ENCODE results near the gene RNF212.

RNF212 gene

DNA sequence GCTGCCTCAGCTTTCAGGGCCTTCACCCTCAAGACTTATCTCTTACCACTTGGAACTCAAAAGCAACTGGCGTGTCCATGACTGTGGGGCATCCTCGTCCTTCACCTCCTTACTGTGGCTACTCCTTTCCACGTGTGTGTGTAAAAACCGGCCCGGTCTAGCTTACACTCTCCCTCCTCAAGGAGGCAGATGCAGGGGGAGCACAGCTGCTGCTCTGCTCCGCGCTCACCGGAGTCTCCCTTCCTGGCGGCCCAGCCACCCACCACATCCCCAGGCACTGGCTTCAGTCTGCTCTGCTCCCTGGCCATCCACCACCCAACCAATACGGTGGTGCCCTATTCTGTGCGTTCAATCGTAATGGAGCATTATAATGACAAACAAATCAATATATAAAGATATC, 8.3 kb downstream of the RNF212 start:
- H3K4me1 ChIP-seq (ENCODE audit: control insufficient read depth, low read depth, low read length): no peaks in the 10 kb centered on the region
- no peak overlapping the region for H3K27ac ChIP-seq (ENCODE audit: low read depth, low read length)
- H4K5ac ChIP-seq (ENCODE audit: low read length): no peak overlapping the region
- H2BK5ac ChIP-seq (ENCODE audit: low read length): no peak overlapping the region
- WGBS (ENCODE audit: extremely low coverage, insufficient coverage, low lambda C conversion rate): no CpG with 5 or more reads among the region's 12 CpGs
- H3K36me3 ChIP-seq (ENCODE audit: control insufficient read depth, insufficient read depth, low read length): no peaks in the 10 kb centered on the region
- H3K23ac ChIP-seq (ENCODE audit: low read length): no peak overlapping the region
- H2BK15ac ChIP-seq (replicated peaks; ENCODE audit: low read depth): no peak overlapping the region
- no peaks in the 10 kb centered on the region for H3K79me2 ChIP-seq (ENCODE audit: control insufficient read depth, insufficient read depth, low read length)
- H3K79me1 ChIP-seq (ENCODE audit: low read length): no peaks in the 10 kb centered on the region
- DNase-seq: no peak
- no peak overlapping the region for H2AK5ac ChIP-seq (ENCODE audit: low read length)
- H4K8ac ChIP-seq (ENCODE audit: low read depth, low read length): no peak overlapping the region
- H3K4me3 ChIP-seq (ENCODE audit: low read length): no peak overlapping the region
- no peak overlapping the region for H3K56ac ChIP-seq (ENCODE audit: low read length)
- no peak overlapping the region for H3K4ac ChIP-seq (ENCODE audit: low read depth, low read length)
- no peaks in the 10 kb centered on the region for H3K27me3 ChIP-seq (ENCODE audit: insufficient read depth, low read length, poor library complexity)
- H2BK120ac ChIP-seq (ENCODE audit: low read depth, low read length): no peak overlapping the region
- H3K9ac ChIP-seq (ENCODE audit: low read length): no peak overlapping the region
- H3K18ac ChIP-seq (ENCODE audit: low read length): no peak overlapping the region
- H3K4me2 ChIP-seq (ENCODE audit: low read length): no peak overlapping the region

DNA sequence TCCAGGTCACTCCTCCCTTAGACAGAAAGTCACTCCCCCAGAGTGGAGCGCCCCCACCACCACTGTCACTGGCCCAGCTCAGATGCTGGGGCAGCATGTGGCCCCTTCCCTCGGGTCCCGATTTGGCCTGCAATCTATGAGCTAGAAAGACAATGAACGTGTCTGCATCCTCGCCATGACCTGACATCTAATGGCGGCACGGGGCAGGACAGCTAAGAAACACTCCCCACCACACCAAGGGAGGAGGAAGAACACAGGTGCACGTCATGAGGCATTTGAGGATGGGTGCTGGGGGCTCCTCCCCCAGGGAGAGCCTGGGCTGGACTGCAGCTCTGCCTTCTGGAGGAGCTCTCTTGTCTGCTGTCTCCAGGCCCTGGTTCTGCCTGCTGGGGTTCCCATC, 8.7 kb downstream of the RNF212 start:
- no peaks in the 10 kb centered on the region for H3K79me2 ChIP-seq (ENCODE audit: control insufficient read depth, insufficient read depth, low read length)
- H3K4me3 ChIP-seq (ENCODE audit: low read length): no peak overlapping the region
- H3K18ac ChIP-seq (ENCODE audit: low read length): no peak overlapping the region
- H4K5ac ChIP-seq (ENCODE audit: low read length): no peak overlapping the region
- H3K79me1 ChIP-seq (ENCODE audit: low read length): no peaks in the 10 kb centered on the region
- no peaks in the 10 kb centered on the region for H3K27me3 ChIP-seq (ENCODE audit: insufficient read depth, low read length, poor library complexity)
- no peaks in the 10 kb centered on the region for H3K4me1 ChIP-seq (ENCODE audit: control insufficient read depth, low read depth, low read length)
- no peak overlapping the region for H4K8ac ChIP-seq (ENCODE audit: low read depth, low read length)
- no peak overlapping the region for H3K56ac ChIP-seq (ENCODE audit: low read length)
- no peaks in the 10 kb centered on the region for H3K36me3 ChIP-seq (ENCODE audit: control insufficient read depth, insufficient read depth, low read length)
- H2BK15ac ChIP-seq (replicated peaks; ENCODE audit: low read depth): no peak overlapping the region
- no peak overlapping the region for H2BK5ac ChIP-seq (ENCODE audit: low read length)
- DNase-seq: no peak
- no CpG with 5 or more reads among the region's 8 CpGs for WGBS (ENCODE audit: extremely low coverage, insufficient coverage, low lambda C conversion rate)
- no peak overlapping the region for H2BK120ac ChIP-seq (ENCODE audit: low read depth, low read length)
- no peak overlapping the region for H3K4ac ChIP-seq (ENCODE audit: low read depth, low read length)
- H3K27ac ChIP-seq (ENCODE audit: low read depth, low read length): no peak overlapping the region
- H3K9ac ChIP-seq (ENCODE audit: low read length): no peak overlapping the region
- no peak overlapping the region for H3K4me2 ChIP-seq (ENCODE audit: low read length)
- no peak overlapping the region for H3K23ac ChIP-seq (ENCODE audit: low read length)
- no peak overlapping the region for H2AK5ac ChIP-seq (ENCODE audit: low read length)

DNA sequence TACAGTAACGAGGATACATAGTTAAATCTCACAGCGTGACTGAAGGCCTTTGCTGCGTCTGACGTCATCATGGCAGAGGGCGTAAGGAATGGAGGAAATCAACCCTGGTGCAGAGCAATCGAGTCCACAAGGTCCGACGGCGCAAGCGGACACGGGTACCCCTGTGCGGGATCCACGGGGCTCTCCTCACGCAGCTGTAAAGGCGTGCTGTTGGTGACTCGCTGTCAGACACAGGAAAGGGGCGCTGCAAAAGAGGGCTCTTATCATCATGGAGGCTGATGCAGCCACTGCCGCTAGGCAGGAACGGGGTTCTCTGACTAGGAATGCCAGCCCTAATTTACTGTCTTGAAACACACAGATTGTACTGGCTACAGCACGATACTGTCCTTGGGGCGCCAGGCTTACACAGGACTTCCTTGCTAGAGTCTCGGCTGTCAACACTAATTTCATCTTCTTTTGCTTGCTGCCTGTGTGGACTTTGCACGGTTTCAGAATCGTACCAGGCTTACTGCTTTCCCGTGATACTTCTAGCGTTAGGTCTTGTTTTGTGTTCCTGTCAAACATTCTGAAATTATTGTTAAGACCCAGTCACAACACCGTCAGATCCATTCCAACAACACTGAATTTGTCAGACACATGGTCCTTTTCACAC, 13.6 kb downstream of the RNF212 start:
- H4K8ac ChIP-seq (ENCODE audit: low read depth, low read length): no peak overlapping the region
- H3K79me2 ChIP-seq (ENCODE audit: control insufficient read depth, insufficient read depth, low read length): no peaks in the 10 kb centered on the region
- H3K18ac ChIP-seq (ENCODE audit: low read length): no peak overlapping the region
- no peak overlapping the region for H3K4ac ChIP-seq (ENCODE audit: low read depth, low read length)
- H3K36me3 ChIP-seq (ENCODE audit: control insufficient read depth, insufficient read depth, low read length): no peaks in the 10 kb centered on the region
- no peak overlapping the region for H4K5ac ChIP-seq (ENCODE audit: low read length)
- H3K4me1 ChIP-seq (ENCODE audit: control insufficient read depth, low read depth, low read length): no peaks in the 10 kb centered on the region
- no peaks in the 10 kb centered on the region for H3K27me3 ChIP-seq (ENCODE audit: insufficient read depth, low read length, poor library complexity)
- no peak for DNase-seq
- H3K79me1 ChIP-seq (ENCODE audit: low read length): no peaks in the 10 kb centered on the region
- no peak overlapping the region for H2AK5ac ChIP-seq (ENCODE audit: low read length)
- no peak overlapping the region for H3K23ac ChIP-seq (ENCODE audit: low read length)
- no peak overlapping the region for H3K4me3 ChIP-seq (ENCODE audit: low read length)
- WGBS (ENCODE audit: extremely low coverage, insufficient coverage, low lambda C conversion rate): no CpG with 5 or more reads among the region's 27 CpGs
- H3K4me2 ChIP-seq (ENCODE audit: low read length): no peak overlapping the region
- no peak overlapping the region for H2BK15ac ChIP-seq (replicated peaks; ENCODE audit: low read depth)
- H3K56ac ChIP-seq (ENCODE audit: low read length): no peak overlapping the region
- H2BK120ac ChIP-seq (ENCODE audit: low read depth, low read length): no peak overlapping the region
- no peak overlapping the region for H3K9ac ChIP-seq (ENCODE audit: low read length)
- no peak overlapping the region for H3K27ac ChIP-seq (ENCODE audit: low read depth, low read length)
- no peak overlapping the region for H2BK5ac ChIP-seq (ENCODE audit: low read length)

DNA sequence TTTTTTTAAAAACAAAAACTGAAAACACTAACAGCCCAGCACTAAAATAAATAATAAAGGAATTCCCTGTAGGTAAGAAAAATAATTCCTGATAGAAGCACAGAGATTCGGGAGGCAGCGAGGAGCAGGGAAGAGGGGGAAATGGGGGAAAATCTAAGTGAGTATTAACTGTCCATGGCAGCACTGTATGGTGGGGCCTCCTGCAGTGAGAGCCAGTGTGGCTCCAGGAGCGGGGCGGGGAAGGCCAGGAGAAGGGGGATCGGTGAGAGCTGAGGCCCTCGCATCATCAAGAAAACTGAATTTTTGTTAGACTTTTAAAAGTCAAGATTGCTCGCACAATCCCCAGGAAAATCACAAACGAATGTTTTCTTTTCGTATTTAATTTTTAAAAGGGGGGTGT, 14.1 kb downstream of the RNF212 start:
- H3K18ac ChIP-seq (ENCODE audit: low read length): no peak overlapping the region
- H2BK120ac ChIP-seq (ENCODE audit: low read depth, low read length): no peak overlapping the region
- no peak for DNase-seq
- no peak overlapping the region for H3K56ac ChIP-seq (ENCODE audit: low read length)
- H3K27me3 ChIP-seq (ENCODE audit: insufficient read depth, low read length, poor library complexity): no peaks in the 10 kb centered on the region
- no peak overlapping the region for H2AK5ac ChIP-seq (ENCODE audit: low read length)
- no peak overlapping the region for H3K23ac ChIP-seq (ENCODE audit: low read length)
- no peaks in the 10 kb centered on the region for H3K79me2 ChIP-seq (ENCODE audit: control insufficient read depth, insufficient read depth, low read length)
- no peak overlapping the region for H3K4me2 ChIP-seq (ENCODE audit: low read length)
- no peak overlapping the region for H3K4ac ChIP-seq (ENCODE audit: low read depth, low read length)
- H3K4me3 ChIP-seq (ENCODE audit: low read length): no peak overlapping the region
- no peak overlapping the region for H3K9ac ChIP-seq (ENCODE audit: low read length)
- H2BK5ac ChIP-seq (ENCODE audit: low read length): no peak overlapping the region
- no peak overlapping the region for H3K27ac ChIP-seq (ENCODE audit: low read depth, low read length)
- H3K36me3 ChIP-seq (ENCODE audit: control insufficient read depth, insufficient read depth, low read length): no peaks in the 10 kb centered on the region
- H3K4me1 ChIP-seq (ENCODE audit: control insufficient read depth, low read depth, low read length): no peaks in the 10 kb centered on the region
- H4K5ac ChIP-seq (ENCODE audit: low read length): no peak overlapping the region
- no peaks in the 10 kb centered on the region for H3K79me1 ChIP-seq (ENCODE audit: low read length)
- H4K8ac ChIP-seq (ENCODE audit: low read depth, low read length): no peak overlapping the region
- H2BK15ac ChIP-seq (replicated peaks; ENCODE audit: low read depth): no peak overlapping the region
- WGBS (ENCODE audit: extremely low coverage, insufficient coverage, low lambda C conversion rate): no CpG with 5 or more reads among the region's 9 CpGs

DNA sequence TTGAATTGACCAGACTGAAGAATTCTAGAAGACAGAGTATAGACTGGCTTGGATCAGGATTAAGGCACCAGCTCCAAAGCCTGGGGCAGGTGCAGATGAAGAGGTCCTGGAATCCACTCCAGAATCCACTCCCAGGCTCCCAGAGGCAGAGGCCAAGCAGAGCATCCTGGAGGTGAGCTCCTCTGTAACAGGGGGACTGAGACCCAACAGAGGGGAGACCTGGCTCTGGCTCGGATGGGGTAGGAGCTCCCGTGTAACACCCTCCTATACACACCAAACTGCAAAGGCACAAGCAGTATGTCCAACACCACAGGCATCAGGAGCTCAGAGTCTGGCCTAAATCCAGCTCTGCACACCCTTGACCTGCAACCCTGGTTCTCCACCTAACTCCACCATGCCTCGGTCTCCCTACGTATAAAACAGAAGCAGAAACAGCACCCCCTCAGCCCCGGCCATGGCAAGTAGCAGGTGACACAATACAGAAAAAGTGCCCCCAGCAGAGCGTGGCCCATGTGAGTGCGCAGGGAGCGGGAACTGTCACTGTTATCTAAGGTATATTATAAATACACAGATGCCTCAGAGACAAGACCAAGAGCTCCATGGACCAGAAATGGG, 14.9 kb downstream of the RNF212 start:
- WGBS (ENCODE audit: extremely low coverage, insufficient coverage, low lambda C conversion rate): no CpG with 5 or more reads among the region's 8 CpGs
- H3K23ac ChIP-seq (ENCODE audit: low read length): no peak overlapping the region
- H3K9ac ChIP-seq (ENCODE audit: low read length): no peak overlapping the region
- H3K56ac ChIP-seq (ENCODE audit: low read length): no peak overlapping the region
- no peak overlapping the region for H4K8ac ChIP-seq (ENCODE audit: low read depth, low read length)
- H3K27me3 ChIP-seq (ENCODE audit: insufficient read depth, low read length, poor library complexity): no peaks in the 10 kb centered on the region
- H2BK5ac ChIP-seq (ENCODE audit: low read length): no peak overlapping the region
- no peak overlapping the region for H2AK5ac ChIP-seq (ENCODE audit: low read length)
- H3K4me3 ChIP-seq (ENCODE audit: low read length): no peak overlapping the region
- no peak overlapping the region for H3K4ac ChIP-seq (ENCODE audit: low read depth, low read length)
- H2BK15ac ChIP-seq (replicated peaks; ENCODE audit: low read depth): no peak overlapping the region
- DNase-seq: no peak
- H3K79me1 ChIP-seq (ENCODE audit: low read length): no peaks in the 10 kb centered on the region
- H3K79me2 ChIP-seq (ENCODE audit: control insufficient read depth, insufficient read depth, low read length): no peaks in the 10 kb centered on the region
- no peak overlapping the region for H3K4me2 ChIP-seq (ENCODE audit: low read length)
- H3K18ac ChIP-seq (ENCODE audit: low read length): no peak overlapping the region
- no peak overlapping the region for H3K27ac ChIP-seq (ENCODE audit: low read depth, low read length)
- H3K36me3 ChIP-seq (ENCODE audit: control insufficient read depth, insufficient read depth, low read length): no peaks in the 10 kb centered on the region
- no peaks in the 10 kb centered on the region for H3K4me1 ChIP-seq (ENCODE audit: control insufficient read depth, low read depth, low read length)
- no peak overlapping the region for H4K5ac ChIP-seq (ENCODE audit: low read length)
- no peak overlapping the region for H2BK120ac ChIP-seq (ENCODE audit: low read depth, low read length)

DNA sequence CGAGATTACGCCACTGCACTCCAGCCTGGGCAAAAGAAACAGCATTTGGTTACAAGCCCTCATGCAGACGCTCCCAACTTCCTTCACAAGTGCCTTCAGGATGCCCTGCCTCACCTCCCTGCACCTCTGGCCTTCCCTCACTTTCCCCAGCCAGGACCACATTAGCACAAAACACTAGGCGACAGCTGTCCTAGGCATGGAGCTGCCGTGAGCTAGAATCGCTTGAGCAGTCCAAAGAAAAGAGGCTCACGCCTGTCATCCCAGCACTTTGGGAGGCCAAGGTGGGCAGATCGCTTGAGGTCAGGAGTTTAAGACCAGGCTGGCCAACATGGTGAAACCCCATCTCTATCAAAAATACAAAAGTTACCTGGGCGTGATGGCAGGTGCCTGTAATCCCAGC, 15.8 kb downstream of the RNF212 start:
- H3K4ac ChIP-seq (ENCODE audit: low read depth, low read length): no peak overlapping the region
- no peaks in the 10 kb centered on the region for H3K79me1 ChIP-seq (ENCODE audit: low read length)
- no peak overlapping the region for H2BK120ac ChIP-seq (ENCODE audit: low read depth, low read length)
- H3K9ac ChIP-seq (ENCODE audit: low read length): no peak overlapping the region
- no peaks in the 10 kb centered on the region for H3K36me3 ChIP-seq (ENCODE audit: control insufficient read depth, insufficient read depth, low read length)
- H3K27ac ChIP-seq (ENCODE audit: low read depth, low read length): no peak overlapping the region
- no peak overlapping the region for H2BK15ac ChIP-seq (replicated peaks; ENCODE audit: low read depth)
- no CpG with 5 or more reads among the region's 9 CpGs for WGBS (ENCODE audit: extremely low coverage, insufficient coverage, low lambda C conversion rate)
- H4K8ac ChIP-seq (ENCODE audit: low read depth, low read length): no peak overlapping the region
- no peak overlapping the region for H4K5ac ChIP-seq (ENCODE audit: low read length)
- H3K23ac ChIP-seq (ENCODE audit: low read length): no peak overlapping the region
- H2AK5ac ChIP-seq (ENCODE audit: low read length): no peak overlapping the region
- H3K56ac ChIP-seq (ENCODE audit: low read length): no peak overlapping the region
- DNase-seq: no peak
- H3K79me2 ChIP-seq (ENCODE audit: control insufficient read depth, insufficient read depth, low read length): no peaks in the 10 kb centered on the region
- H3K4me2 ChIP-seq (ENCODE audit: low read length): no peak overlapping the region
- H3K4me3 ChIP-seq (ENCODE audit: low read length): no peak overlapping the region
- H3K4me1 ChIP-seq (ENCODE audit: control insufficient read depth, low read depth, low read length): no peaks in the 10 kb centered on the region
- H3K27me3 ChIP-seq (ENCODE audit: insufficient read depth, low read length, poor library complexity): no peaks in the 10 kb centered on the region
- no peak overlapping the region for H3K18ac ChIP-seq (ENCODE audit: low read length)
- H2BK5ac ChIP-seq (ENCODE audit: low read length): no peak overlapping the region

Data from mesendoderm (in vitro differentiated cells).